ENCODE results near the gene ZBTB46.

DNA sequence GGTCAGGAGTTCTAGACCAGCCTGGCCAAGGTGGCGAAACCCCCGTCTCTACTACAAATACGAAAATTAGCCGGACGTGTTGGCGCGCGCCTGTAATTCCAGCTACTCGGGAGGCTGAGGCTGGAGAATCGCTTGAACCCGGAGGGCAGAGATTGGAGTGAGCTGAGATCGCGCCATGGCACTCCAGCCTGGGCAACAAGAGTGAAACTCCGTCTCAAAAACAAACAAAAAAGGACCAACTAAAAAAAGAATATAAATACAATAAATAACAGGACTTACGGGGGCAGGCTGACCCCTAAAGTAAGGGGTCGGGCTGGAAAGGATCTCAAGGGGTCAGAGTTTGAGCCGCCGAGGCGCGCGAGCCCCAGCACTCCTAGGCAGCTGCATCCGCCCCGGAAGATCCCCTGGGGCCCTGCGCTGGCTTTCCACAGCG lies 33.5 kb upstream of the ZBTB46 start:
- no peak for TF ChIP-seq EGR1 (IDR thresholded peaks at IDR 0.05; ENCODE audit: low read depth)
- TF ChIP-seq YY1 (IDR thresholded peaks at IDR 0.05; ENCODE audit: extremely low read depth, insufficient replicate concordance, low read depth, low read length), result no peak
- TF ChIP-seq, protein P1, sequence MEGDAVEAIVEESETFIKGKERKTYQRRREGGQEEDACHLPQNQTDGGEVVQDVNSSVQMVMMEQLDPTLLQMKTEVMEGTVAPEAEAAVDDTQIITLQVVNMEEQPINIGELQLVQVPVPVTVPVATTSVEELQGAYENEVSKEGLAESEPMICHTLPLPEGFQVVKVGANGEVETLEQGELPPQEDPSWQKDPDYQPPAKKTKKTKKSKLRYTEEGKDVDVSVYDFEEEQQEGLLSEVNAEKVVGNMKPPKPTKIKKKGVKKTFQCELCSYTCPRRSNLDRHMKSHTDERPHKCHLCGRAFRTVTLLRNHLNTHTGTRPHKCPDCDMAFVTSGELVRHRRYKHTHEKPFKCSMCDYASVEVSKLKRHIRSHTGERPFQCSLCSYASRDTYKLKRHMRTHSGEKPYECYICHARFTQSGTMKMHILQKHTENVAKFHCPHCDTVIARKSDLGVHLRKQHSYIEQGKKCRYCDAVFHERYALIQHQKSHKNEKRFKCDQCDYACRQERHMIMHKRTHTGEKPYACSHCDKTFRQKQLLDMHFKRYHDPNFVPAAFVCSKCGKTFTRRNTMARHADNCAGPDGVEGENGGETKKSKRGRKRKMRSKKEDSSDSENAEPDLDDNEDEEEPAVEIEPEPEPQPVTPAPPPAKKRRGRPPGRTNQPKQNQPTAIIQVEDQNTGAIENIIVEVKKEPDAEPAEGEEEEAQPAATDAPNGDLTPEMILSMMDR (IDR thresholded peaks at IDR 0.05 in 2 of 3, conservative IDR thresholded peaks at IDR 0.05 in 1 of 3; ENCODE audit: borderline replicate concordance in 1 of 3, insufficient read depth in 1 of 3, low read depth in 2 of 3, low read length in 2 of 3), result no peak
- no peak for TF ChIP-seq CBX3 (IDR thresholded peaks at IDR 0.05; ENCODE audit: low read depth)
- TF ChIP-seq POLR2AphosphoS5 (IDR thresholded peaks at IDR 0.05; ENCODE audit: low read depth, low read length), result no peak
- no peak for TF ChIP-seq JUND (IDR thresholded peaks at IDR 0.05)
- no peak for TF ChIP-seq ZFX (IDR thresholded peaks at IDR 0.05)
- no peak for TF ChIP-seq RAD21 (IDR thresholded peaks at IDR 0.05; ENCODE audit: low read depth)
- no peak for TF ChIP-seq ZNF274 (IDR thresholded peaks at IDR 0.05; ENCODE audit: low read depth, low read length)

Measured in HCT116 (cell line).